HG03139 (cell line): Measurements from ENCODE around the gene LTBP1.
"Not testable (repeated sequence)": the region's sequence is repeated elsewhere in the genome, so short reads cannot be mapped to it uniquely, and the experiment has no call there.

Experiments
- ATAC-seq: cut with Tn5 transposase; IDR thresholded peaks from one replicate; pipeline ENCODE4 v1.9.1; 2021; ENCODE audit not compliant: unreplicated experiment

The LTBP1 gene

GRCh38 chr2:33368524-33368923 is 421.8 kb downstream of the LTBP1 start:
- not testable (repeated sequence) for ATAC-seq

- ATAC-seq, result no peak
These were observed 422.4 kb downstream of the LTBP1 start for GRCh38 chr2:33369191-33369590.

GRCh38 chr2:33370636-33371265 is 424.0 kb downstream of the LTBP1 start:
- no peak for ATAC-seq

- no peak for ATAC-seq
These were observed 424.7 kb downstream of the LTBP1 start for GRCh38 chr2:33371304-33372090.

GRCh38 chr2:33372940-33373553 is 426.3 kb downstream of the LTBP1 start:
- no peak for ATAC-seq

- no peak for ATAC-seq
These were observed 427.2 kb downstream of the LTBP1 start for GRCh38 chr2:33373986-33374385.

GRCh38 chr2:33375054-33375453 is 428.3 kb downstream of the LTBP1 start:
- no peak for ATAC-seq

GRCh38 chr2:33377048-33377447 is 430.3 kb downstream of the LTBP1 start:
- ATAC-seq, result no peak

- ATAC-seq, result no peak
These were observed 431.9 kb downstream of the LTBP1 start for GRCh38 chr2:33378556-33379210.

- ATAC-seq, result no peak
These were observed 433.4 kb downstream of the LTBP1 start for GRCh38 chr2:33380001-33380609.

- ATAC-seq, result no peak
These were observed 434.0 kb downstream of the LTBP1 start for GRCh38 chr2:33380719-33381118.

- no peak for ATAC-seq
These were observed 434.6 kb downstream of the LTBP1 start for GRCh38 chr2:33381301-33381858.

- no peak for ATAC-seq
These were observed 437.3 kb downstream of the LTBP1 start for GRCh38 chr2:33383855-33384598.

- ATAC-seq, result no peak
These were observed 437.8 kb downstream of the LTBP1 start for GRCh38 chr2:33384599-33384961.

- no peak for ATAC-seq
These were observed 442.2 kb downstream of the LTBP1 start for GRCh38 chr2:33388996-33389395.

GRCh38 chr2:33389695-33390094 is 442.9 kb downstream of the LTBP1 start:
- ATAC-seq, result not testable (repeated sequence)

GRCh38 chr2:33391529-33392255 is 444.9 kb downstream of the LTBP1 start:
- no peak for ATAC-seq

GRCh38 chr2:33392366-33392765 is 445.6 kb downstream of the LTBP1 start:
- no peak for ATAC-seq

- ATAC-seq, result no peak
These were observed 448.3 kb downstream of the LTBP1 start for GRCh38 chr2:33395034-33395433.
